ENCODE measurements around the gene IL36RN. TPM values are rescaled to one million over a fixed set of nuclear protein-coding genes. Genes with fewer than 3 reads are reported as not detected.

IL36RN gene
- total and polyA plus RNA-seq, 2 of the 13 experiments (the other 11 are each of a cell fraction or from before 2014, with no cell fraction given) = not detected

GRCh38 chr2:113081488-113082210 is 22.7 kb downstream of the IL36RN start (continued):
- no peak for TF ChIP-seq EP300 (IDR thresholded peaks at IDR 0.05; ENCODE audit: low read depth in 2 of 2, low read length in 2 of 2)
- TF ChIP-seq EP300 (CRISPR knock-in tag; IDR thresholded peaks at IDR 0.05; ENCODE audit: borderline replicate concordance) = no peak

- Histone ChIP-seq H3K27me3 (ENCODE audit: control insufficient read depth in 1 of 2, insufficient read depth in 2 of 2, low read length in 2 of 2) (peaks cover 0 to 6% of the 10 kb centered on the region in 2 experiments; a peak in 1 of 5 replicates), H3K36me3 (replicated peaks in 1 of 2; ENCODE audit: control insufficient read depth in 1 of 2, insufficient read depth in 2 of 2, low read length in 2 of 2) (no peaks in the 10 kb centered on the region), H2AFZ (ENCODE audit: low read length) (no peak overlapping the region), H3K79me2 (ENCODE audit: insufficient read depth, low read length) (no peaks in the 10 kb centered on the region), H3K4me1 (ENCODE audit: insufficient read depth, low read length) (peaks cover 30% of the 10 kb centered on the region), H3K9me3 (ENCODE audit: low read length) (no peaks in the 10 kb centered on the region; the same call in 1 of the 2 replicates), H3K9ac (ENCODE audit: insufficient read depth, low read depth, low read length) (no peak overlapping the region), H3K27ac (ENCODE audit: extremely low read length, insufficient read depth, low read length) (no peak overlapping the region), H4K20me1 (ENCODE audit: insufficient read depth, low read length) (no peaks in the 10 kb centered on the region), H3K4me2 (ENCODE audit: low read depth, low read length) (no peak overlapping the region), H3K4me3 (replicated peaks in 1 of 3; ENCODE audit: insufficient read depth in 1 of 3, low read depth in 2 of 3, low read length in 3 of 3) (no peak overlapping the region)
- DNase-seq (ENCODE audit: low spot score) = no peak
- in situ Hi-C loops (cut with HindIII; ENCODE audit: extremely low pct_ligation_motif_present, low pct_unique_long_range_greater_than_20kb) (loop anchor here (5.0 to 10.0 kb wide), 3 partner anchors 54 to 292 kb away; no protein-coding TSS in a partner anchor), intact Hi-C loops (cut with micrococcal nuclease; ENCODE audit: unreplicated experiment) (no loop called here)
- no TSS peak for BruUV-seq (replicated peaks)
- 42% methylated on average over 8 of the region's 8 CpGs for WGBS (ENCODE audit: low lambda C conversion rate)
- ChIA-PET POLR2A (interaction anchor here (1.0 to 1.4 kb wide), 2 partner anchors 44 to 50 kb away, joined by 3 read pairs; partner anchors contain the start of gene IL1RN), CTCF (ENCODE audit: low intra/inter-chr PET ratio, low total read pairs) (interaction anchor here (1.4 kb wide), 2 partner anchors 55 to 73 kb away, joined by 3 to 9 read pairs; no protein-coding TSS in a partner anchor)
- no peak for FAIRE-seq
- no peak for ATAC-seq
- no peak for TF ChIP-seq GATAD1 (CRISPR knock-in tag; IDR thresholded peaks at IDR 0.05)
- TF ChIP-seq ZNF678 (CRISPR knock-in tag; IDR thresholded peaks at IDR 0.05) = no peak
- TF ChIP-seq REPIN1 (CRISPR knock-in tag; IDR thresholded peaks at IDR 0.05; ENCODE audit: borderline replicate concordance, low read depth) = no peak
- no peak for TF ChIP-seq TIGD3 (CRISPR knock-in tag; IDR thresholded peaks at IDR 0.05; ENCODE audit: borderline replicate concordance)
- TF ChIP-seq NFIC (IDR thresholded peaks at IDR 0.05; ENCODE audit: low read length) = no peak
- no peak for TF ChIP-seq MTF1 (CRISPR knock-in tag; IDR thresholded peaks at IDR 0.05)
- TF ChIP-seq ZNF224 (CRISPR knock-in tag; IDR thresholded peaks at IDR 0.05) = no peak
- no peak for TF ChIP-seq ZNF530 (CRISPR knock-in tag; IDR thresholded peaks at IDR 0.05; ENCODE audit: low read depth)
- no peak for TF ChIP-seq PLRG1 (conservative IDR thresholded peaks at IDR 0.05)
- TF ChIP-seq ZBTB20 (CRISPR knock-in tag; IDR thresholded peaks at IDR 0.05; ENCODE audit: borderline replicate concordance, low read depth) = no peak
- TF ChIP-seq ZNF263 (CRISPR knock-in tag; IDR thresholded peaks at IDR 0.05) = no peak
- TF ChIP-seq ZNF296 (CRISPR knock-in tag; conservative IDR thresholded peaks at IDR 0.05) = no peak
- TF ChIP-seq CBX2 (IDR thresholded peaks at IDR 0.05; ENCODE audit: low read depth, low read length) = no peak
- no peak for TF ChIP-seq CBX2 (CRISPR knock-in tag; IDR thresholded peaks at IDR 0.05; ENCODE audit: low read depth)
- TF ChIP-seq HOXA5 (CRISPR knock-in tag; IDR thresholded peaks at IDR 0.05) = no peak
- TF ChIP-seq FOXP4 (CRISPR knock-in tag; IDR thresholded peaks at IDR 0.05) = no peak
- TF ChIP-seq ZNF382 (CRISPR knock-in tag; IDR thresholded peaks at IDR 0.05; ENCODE audit: borderline replicate concordance) = no peak
Measured at GRCh38 chr2:113083296-113083695, 24.3 kb downstream of the IL36RN start.

All from HepG2 (cell line).